ENCODE measurements around the gene ZNF48. TPM values are rescaled to one million over a fixed set of nuclear protein-coding genes. Genes with fewer than 3 reads are reported as not detected.

ZNF48 gene
- polyA plus RNA-seq, 1 donor (not counting 4 experiments of a cell fraction or from before 2014, with no cell fraction given), result 4.3 TPM

DNA sequence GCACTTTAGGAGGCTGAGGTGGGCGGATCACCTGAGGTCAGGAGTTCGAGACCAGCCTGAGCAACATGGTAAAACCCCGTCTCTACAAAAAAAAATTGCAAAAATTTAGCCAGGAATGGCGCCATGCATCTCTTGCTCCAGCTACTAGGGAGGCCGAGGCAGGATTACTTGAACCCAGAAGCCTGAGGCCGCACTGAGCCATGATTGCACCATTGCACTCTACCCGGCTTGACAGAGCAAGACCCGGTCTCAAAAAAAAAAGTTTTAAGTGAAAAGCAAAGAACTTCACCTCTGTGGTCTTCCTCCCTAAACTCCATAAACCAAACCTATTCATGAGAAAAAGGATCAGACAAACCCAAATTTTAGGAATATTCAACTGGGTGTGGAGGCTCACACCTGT is 47.1 kb upstream of the ZNF48 start:
- Histone ChIP-seq H3K4me2 (ENCODE audit: control insufficient read depth, extremely low read depth, insufficient read depth, low read depth, low read length) (no peak overlapping the region), H3K27me3 (ENCODE audit: control insufficient read depth, extremely low read depth, insufficient read depth, low read length) (no peaks in the 10 kb centered on the region), H2AFZ (ENCODE audit: control insufficient read depth, low read length) (no peak overlapping the region), H3K9me3 (ENCODE audit: control insufficient read depth, low read depth, low read length) (no peaks in the 10 kb centered on the region), H3K36me3 (ENCODE audit: control insufficient read depth in 2 of 2, extremely low read depth in 1 of 2, insufficient read depth in 2 of 2, low read length in 2 of 2) (peaks cover 22 to 32% of the 10 kb centered on the region in 2 experiments), H3K79me2 (ENCODE audit: control insufficient read depth, insufficient read depth, low read length) (peaks cover 11% of the 10 kb centered on the region), H3K9me1 (ENCODE audit: control insufficient read depth, extremely low read depth, insufficient read depth, low read length) (no peaks in the 10 kb centered on the region), H3K9ac (ENCODE audit: control insufficient read depth, extremely low read depth, insufficient read depth, low read length) (no peak overlapping the region), H4K20me1 (ENCODE audit: control insufficient read depth, extremely low read depth, insufficient read depth, low read length) (no peaks in the 10 kb centered on the region), H3K4me3 (ENCODE audit: control insufficient read depth in 2 of 3, extremely low read depth in 1 of 3, insufficient read depth in 2 of 3, low read depth in 1 of 3, low read length in 3 of 3) (no peak overlapping the region), H3K27ac (ENCODE audit: control insufficient read depth, insufficient read depth, low read length) (no peak overlapping the region), H3K4me1 (ENCODE audit: control insufficient read depth, extremely low read depth, insufficient read depth, low read length) (no peaks in the 10 kb centered on the region)
- TF ChIP-seq EZH2 (IDR thresholded peaks at IDR 0.05; ENCODE audit: low read length), result no peak
- TF ChIP-seq, protein P1, sequence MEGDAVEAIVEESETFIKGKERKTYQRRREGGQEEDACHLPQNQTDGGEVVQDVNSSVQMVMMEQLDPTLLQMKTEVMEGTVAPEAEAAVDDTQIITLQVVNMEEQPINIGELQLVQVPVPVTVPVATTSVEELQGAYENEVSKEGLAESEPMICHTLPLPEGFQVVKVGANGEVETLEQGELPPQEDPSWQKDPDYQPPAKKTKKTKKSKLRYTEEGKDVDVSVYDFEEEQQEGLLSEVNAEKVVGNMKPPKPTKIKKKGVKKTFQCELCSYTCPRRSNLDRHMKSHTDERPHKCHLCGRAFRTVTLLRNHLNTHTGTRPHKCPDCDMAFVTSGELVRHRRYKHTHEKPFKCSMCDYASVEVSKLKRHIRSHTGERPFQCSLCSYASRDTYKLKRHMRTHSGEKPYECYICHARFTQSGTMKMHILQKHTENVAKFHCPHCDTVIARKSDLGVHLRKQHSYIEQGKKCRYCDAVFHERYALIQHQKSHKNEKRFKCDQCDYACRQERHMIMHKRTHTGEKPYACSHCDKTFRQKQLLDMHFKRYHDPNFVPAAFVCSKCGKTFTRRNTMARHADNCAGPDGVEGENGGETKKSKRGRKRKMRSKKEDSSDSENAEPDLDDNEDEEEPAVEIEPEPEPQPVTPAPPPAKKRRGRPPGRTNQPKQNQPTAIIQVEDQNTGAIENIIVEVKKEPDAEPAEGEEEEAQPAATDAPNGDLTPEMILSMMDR (optimal IDR thresholded peaks at IDR 0.05 in 1 of 3, IDR thresholded peaks at IDR 0.05 in 1 of 3, conservative IDR thresholded peaks at IDR 0.05 in 1 of 3; ENCODE audit: extremely low read depth in 1 of 3, insufficient read depth in 2 of 3, low read length in 3 of 3), result no peak
- dilution Hi-C loops (cut with MboI; ENCODE audit: extremely low pct_ligation_motif_present, low sequenced_read_pairs), result no loop called here
- DNase-seq (ENCODE audit: low read depth, low spot score) (no peak), FAIRE-seq (no peak)

DNA sequence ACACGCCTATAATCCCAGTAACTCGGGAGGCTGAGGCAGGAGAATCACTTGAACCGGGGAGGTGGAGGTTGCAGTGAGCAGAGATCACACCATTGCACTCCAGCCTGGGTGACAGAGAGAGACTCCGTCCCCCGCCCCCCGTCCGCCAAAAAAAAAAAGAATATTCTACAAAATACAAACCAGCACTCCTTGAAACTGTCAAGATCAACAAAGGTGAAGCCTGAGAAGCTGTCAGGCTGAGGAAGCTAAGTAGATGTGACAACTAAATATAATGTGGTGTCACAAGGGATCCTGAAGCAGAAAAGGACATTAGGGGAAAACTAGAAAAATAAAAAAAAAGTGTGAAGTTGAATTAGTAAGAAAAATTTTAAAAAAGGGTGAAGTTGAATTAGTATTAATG is 46.3 kb upstream of the ZNF48 start:
- no peaks in the 10 kb centered on the region for H3K27me3 ChIP-seq (ENCODE audit: control insufficient read depth, extremely low read depth, insufficient read depth, low read length)
- peaks cover 19% of the 10 kb centered on the region for H3K79me2 ChIP-seq (ENCODE audit: control insufficient read depth, insufficient read depth, low read length)
- H3K36me3 ChIP-seq (ENCODE audit: control insufficient read depth in 2 of 2, extremely low read depth in 1 of 2, insufficient read depth in 2 of 2, low read length in 2 of 2), result peaks cover 24 to 34% of the 10 kb centered on the region in 2 experiments
- no peaks in the 10 kb centered on the region for H3K9me1 ChIP-seq (ENCODE audit: control insufficient read depth, extremely low read depth, insufficient read depth, low read length)
- DNase-seq (ENCODE audit: low read depth, low spot score) (no peak), FAIRE-seq (no peak)
- H3K4me2 ChIP-seq (ENCODE audit: control insufficient read depth, extremely low read depth, insufficient read depth, low read depth, low read length), result no peak overlapping the region
- no peak overlapping the region for H3K27ac ChIP-seq (ENCODE audit: control insufficient read depth, insufficient read depth, low read length)
- no peaks in the 10 kb centered on the region for H4K20me1 ChIP-seq (ENCODE audit: control insufficient read depth, extremely low read depth, insufficient read depth, low read length)
- dilution Hi-C loops (cut with MboI; ENCODE audit: extremely low pct_ligation_motif_present, low sequenced_read_pairs), result no loop called here
- no peak overlapping the region for H2AFZ ChIP-seq (ENCODE audit: control insufficient read depth, low read length)
- no peak overlapping the region for H3K9ac ChIP-seq (ENCODE audit: control insufficient read depth, extremely low read depth, insufficient read depth, low read length)
- TF ChIP-seq, protein P1 (optimal IDR thresholded peaks at IDR 0.05 in 1 of 3, IDR thresholded peaks at IDR 0.05 in 1 of 3, conservative IDR thresholded peaks at IDR 0.05 in 1 of 3; ENCODE audit: extremely low read depth in 1 of 3, insufficient read depth in 2 of 3, low read length in 3 of 3), result no peak
- TF ChIP-seq EZH2 (IDR thresholded peaks at IDR 0.05; ENCODE audit: low read length), result no peak
- H3K4me1 ChIP-seq (ENCODE audit: control insufficient read depth, extremely low read depth, insufficient read depth, low read length), result peaks cover 2% of the 10 kb centered on the region
- no peak overlapping the region for H3K4me3 ChIP-seq (ENCODE audit: control insufficient read depth in 2 of 3, extremely low read depth in 1 of 3, insufficient read depth in 2 of 3, low read depth in 1 of 3, low read length in 3 of 3)
- H3K9me3 ChIP-seq (ENCODE audit: control insufficient read depth, low read depth, low read length), result no peaks in the 10 kb centered on the region
